Measurements from ENCODE around the gene TEX44.

TEX44 gene

GRCh38 chr2:231634951-231635875 is 42.5 kb downstream of the TEX44 start:
- DNase-seq = no peak

GRCh38 chr2:231640241-231640640 is 47.6 kb downstream of the TEX44 start:
- DNase-seq = no peak

- no peak for DNase-seq
These were observed 48.0 kb downstream of the TEX44 start for GRCh38 chr2:231640641-231641111.

- DNase-seq = peak; percentile 55
These were observed 50.2 kb downstream of the TEX44 start for GRCh38 chr2:231642631-231643494.

GRCh38 chr2:231643495-231643888 is 50.8 kb downstream of the TEX44 start:
- DNase-seq = no peak

All from CD4-positive, alpha-beta T cell treated with Interleukin-21 for 1 hour (primary cell).